Fibroblast of skin of left biceps (primary cell): ENCODE measurements around the gene JOSD1.
"Not testable (repeated sequence)": the region's sequence is repeated elsewhere in the genome, so short reads cannot be mapped to it uniquely, and the experiment has no call there.

ENCODE experiments used
- DNase-seq, 2 experiments: peaks; one replicate each; pipeline ENCODE4 v3.0.0-alpha.2; 2013; ENCODE audit warnings: low read depth in 2 of 2

JOSD1 gene

DNA sequence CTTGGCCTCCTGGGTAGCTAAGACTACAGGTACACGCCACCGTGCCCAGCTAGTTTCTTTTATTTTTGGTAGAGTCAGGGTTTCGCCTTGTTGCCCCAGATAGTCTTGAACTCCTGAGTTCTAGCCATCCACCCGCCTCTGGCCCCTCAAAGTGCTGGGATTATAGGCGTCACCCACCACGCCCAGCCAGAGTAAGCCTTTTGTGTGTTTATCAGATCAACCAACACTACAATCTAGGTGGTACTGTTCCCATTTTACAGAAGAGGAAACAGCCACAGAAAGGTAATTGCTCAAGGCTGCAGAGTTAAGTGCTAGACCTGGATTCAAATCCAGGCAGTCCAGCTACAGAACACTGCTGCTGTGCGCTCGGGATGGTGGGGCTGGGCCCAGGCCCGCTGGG is 15.8 kb downstream of the JOSD1 start:
- DNase-seq, result no peak

DNA sequence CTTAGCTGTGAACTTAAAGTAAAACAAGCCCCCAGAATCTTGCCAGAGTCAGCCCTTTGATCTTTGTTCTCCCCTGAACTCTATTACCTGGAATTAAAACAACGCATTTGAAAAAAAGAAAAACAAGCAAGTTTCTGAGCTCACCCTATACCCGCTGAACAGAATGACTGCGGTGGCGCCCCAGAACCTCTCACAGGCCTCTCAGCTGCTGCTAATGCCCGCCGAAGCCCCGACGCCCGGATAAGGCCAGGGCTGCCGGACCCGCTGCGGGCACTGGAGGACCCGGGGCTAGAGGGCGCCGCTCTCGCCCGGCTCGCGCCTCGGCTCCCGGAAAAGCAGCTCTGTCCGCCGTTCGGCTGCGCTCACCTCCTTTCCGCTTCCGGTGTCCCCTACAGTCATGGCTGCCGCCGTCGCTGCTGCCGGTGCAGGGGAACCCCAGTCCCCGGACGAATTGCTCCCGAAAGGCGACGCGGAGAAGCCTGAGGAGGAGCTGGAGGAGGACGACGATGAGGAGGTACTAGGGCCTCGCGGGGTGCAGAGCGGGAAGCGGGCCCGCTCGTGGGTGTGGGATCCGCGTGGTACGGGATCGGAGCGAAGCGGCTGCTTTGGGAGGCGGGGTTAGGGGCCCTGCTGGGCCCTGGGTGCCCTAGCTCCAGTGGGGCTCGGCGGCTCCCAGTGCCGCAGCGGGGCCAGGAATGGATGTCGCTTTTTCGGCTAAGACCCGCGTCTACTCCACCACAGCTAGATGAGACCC is 19.0 kb downstream of the JOSD1 start, which contains the start of gene TOMM22:
TOMM22 (plus strand) TSS at position 376 of the 754 bp plus-strand sequence; CDS start at position 398, 22 bp downstream.
- peak; percentile 41 to 52 for DNase-seq

DNA sequence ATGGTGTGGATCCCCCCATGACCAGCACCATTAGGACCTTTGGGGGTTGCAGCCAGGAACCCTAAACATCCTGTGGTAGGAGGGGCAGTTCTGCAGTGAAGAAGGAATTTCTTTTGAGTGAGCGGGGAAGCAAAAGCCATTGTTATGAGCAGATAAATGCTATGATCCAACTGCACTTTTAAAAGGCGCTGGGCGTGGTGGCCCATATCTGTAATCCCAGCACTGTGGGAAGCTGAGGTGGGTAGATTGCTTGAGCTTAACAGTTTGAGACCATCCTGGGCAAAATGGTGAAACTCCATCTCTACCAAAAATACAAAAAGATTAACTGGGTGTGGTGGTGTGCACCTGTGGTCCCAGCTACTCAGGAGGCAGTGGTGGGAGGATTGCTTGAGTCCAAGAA is 24.9 kb downstream of the JOSD1 start:
- no peak for DNase-seq

DNA sequence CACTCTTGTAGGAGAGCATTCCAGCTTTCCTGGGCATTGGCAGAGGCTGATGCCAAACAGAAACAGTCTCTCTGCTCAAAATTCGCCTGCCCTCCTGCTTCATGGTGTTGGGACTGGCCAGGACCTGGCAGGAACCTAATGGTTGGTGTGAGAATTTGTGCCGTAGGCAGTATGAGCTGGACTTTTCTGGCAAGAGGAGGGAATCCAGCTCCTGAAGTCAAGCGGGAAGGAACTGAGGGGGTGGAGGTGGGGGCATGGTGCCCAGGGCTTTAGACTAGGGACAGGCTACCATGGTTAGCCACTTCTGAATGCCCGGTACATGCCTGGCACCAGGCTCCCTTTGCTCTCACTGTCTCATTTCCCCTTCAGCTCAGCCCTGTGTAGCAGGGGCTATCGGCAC is 25.9 kb downstream of the JOSD1 start:
- no peak for DNase-seq

DNA sequence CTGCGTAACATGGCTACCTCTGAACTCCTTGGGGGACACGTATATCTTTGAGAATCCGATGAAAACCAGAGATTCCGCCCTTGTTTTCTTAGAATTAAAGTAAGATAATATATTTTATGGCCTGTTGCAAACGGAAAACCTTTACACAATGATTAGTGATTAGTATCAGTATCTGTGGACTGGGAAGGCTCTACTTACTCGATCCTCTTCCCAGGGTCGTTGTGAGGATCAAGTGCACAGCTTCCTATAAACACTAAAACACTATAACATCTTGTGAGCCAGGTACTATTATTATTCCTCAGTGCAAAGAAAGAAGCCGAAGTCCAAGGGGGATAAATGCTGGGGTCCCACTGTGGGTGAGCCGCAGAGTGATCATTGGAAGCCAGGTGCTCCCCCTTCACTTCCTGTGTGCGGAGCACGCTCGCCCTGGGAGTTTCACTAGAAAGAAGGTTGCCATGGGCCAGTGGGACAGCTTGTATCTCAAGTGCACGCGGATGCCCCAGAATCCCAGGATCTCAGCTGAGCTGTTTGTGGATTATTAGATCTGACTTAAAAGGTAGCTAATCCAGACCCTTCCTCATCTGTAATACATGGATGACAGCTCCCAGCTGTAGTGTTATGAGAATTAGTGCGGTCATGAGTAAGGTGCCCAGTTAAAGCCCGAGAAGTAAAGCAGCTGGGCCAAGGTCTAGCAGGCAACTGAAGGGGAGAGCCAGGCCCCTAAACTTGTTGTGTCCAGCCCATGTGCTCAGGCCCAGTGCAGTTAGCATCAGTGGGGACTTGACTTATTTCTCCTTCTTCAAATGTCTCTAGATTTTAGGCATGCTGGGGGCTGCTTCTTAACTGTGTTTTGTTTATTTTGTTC is 43.5 kb downstream of the JOSD1 start:
- no peak for DNase-seq

DNA sequence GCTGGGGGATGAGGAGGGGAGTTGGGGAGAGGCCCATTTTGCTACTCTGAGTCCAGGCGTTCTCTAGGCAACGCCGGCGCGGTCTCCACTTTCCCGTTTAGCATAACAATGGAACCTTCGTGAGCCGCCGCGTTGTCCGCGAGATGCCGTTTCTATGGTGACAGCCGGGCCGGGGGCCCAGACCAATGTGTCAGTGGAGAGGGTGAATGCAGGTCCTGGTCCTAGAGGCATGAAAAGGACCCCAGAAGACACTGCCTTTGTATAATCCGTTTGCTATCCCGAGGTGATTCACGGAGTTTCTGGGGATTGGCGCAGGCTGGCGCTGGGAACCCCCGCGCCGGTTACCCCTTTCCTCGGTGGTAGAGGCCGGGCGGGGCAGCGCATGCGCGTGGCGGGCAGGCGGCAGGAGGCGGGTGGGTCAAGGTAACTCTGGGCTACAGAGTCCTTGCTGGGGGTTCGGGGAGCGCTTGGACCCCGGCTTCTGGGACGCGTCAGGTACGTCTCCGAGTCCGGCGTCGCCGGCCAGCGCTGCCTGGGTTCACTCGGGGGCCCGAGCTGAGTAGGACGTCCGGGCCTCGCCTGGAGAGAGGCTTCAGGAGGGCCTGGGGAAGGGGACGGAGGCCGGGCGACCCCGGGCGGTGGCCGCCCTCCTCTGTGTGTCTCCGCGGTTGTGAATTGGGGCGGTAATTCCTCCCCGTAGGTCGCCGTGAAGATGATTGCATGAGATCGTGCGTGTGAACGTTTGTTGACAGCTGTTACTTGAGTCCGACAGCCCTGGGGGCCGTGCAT is 44.3 kb downstream of the JOSD1 start, which contains the start of the genes CBY1 and FAM227A:
CBY1 (plus strand) TSS at position 383 of the 789 bp plus-strand sequence. CDS start 11,417 bp downstream, outside the sequence.
FAM227A (minus strand) TSS at position 137 of the 789 bp plus-strand sequence. CDS start 6,224 bp downstream, outside the sequence.
- peak; percentile 52 to 56 for DNase-seq

DNA sequence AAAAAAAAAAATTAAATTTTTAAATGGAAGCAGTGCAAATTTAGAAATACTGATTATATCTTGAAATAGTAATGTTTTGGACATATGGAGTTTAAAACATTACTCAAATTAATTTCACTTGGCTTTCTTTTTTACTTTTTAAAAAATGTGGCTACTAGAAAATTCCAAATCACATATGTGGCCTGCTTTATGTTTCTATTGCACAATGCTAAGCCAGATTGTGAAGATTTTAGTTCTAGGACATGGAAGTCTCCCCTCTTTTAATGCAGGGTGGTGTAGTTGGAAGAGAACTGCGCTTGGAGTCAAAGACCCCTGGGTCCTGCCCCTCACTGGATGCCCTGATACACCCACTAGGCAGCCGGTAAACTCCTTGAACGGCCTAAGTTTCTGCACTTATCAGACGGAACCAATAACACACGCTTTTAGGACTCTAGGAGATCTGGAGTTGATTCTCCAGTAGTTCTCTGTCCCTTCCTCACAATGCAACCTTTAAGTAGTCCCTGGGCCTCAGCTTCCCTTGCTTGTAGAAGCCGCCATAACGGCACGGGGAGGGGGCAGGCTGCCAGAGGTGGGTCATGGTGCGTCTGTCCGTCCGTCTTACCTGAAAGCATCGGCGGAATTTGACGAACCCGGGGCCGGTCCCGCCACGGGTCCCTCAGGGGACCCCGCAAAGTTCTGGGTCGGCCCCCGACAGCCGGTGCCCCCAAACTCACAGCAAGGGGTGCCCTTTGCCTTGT is 45.1 kb downstream of the JOSD1 start:
- no peak for DNase-seq

DNA sequence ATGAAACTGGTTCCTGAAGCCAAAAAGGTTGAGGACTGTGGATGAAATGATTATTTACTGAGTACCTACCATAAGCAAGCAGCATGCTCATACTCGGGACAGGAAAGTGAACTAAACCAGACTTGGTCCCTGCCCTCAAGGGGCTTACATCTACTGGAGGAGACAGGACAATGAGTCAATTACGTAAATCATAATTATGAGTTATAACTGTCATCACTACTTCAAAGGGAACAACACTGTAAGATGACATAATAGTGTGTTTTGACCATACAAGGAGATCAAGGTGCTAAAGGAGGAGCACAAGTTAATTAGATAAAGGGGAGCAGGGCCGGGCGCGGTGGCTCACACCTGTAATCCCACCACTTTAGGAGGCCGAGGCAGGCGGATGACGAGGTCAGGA is 47.0 kb downstream of the JOSD1 start:
- DNase-seq, result no peak

DNA sequence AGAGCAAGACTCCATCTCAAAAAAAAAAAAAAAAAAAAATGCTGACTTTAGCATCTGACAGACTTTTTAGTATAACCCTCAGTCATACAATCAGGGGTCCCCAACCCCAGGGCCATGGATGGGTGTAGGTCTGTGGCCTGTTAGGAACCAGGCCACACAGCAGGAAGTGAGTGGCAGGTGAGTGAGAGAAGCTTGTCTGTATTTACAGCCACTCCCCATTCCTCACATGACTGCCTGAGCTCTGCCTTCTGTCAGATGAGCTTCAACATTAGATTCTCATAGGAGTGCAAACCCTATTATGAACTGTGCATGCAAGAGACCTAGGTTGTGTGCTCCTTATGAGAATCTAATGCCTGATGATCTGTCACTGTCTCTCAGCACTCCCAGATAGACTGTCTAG is 47.9 kb downstream of the JOSD1 start:
- DNase-seq, result no peak

DNA sequence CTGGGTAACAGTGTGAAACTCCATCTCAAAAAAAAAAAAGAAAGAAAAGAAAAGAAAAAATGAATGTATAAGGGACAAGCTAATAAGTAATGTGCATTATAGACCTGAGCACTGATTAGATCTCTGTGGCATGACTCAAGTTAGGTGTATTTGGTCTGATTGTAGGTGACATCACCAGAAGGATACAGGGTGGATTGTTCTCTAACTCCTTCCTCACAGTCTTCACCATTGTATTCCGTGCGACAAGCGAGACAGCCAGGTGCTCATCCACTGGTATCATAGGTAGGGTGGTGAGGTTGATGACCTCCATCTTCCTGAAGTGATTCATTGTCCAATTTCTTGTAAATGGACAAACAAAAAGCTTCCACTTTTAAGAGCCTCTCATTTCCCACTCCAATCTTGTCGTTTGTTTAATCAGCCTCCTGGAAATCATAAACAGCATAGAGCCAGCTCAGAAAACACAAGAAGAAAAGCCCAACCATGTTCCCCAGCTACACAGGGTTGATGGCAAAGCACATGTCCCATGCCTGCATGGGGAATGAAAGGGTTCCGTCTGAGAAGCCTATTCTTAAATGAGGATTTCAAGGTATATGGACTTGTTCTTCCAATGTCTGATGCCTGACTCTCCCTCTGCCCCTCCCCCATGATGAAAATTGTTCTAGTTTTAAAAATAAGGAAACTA is 50.8 kb downstream of the JOSD1 start:
- no peak for DNase-seq

DNA sequence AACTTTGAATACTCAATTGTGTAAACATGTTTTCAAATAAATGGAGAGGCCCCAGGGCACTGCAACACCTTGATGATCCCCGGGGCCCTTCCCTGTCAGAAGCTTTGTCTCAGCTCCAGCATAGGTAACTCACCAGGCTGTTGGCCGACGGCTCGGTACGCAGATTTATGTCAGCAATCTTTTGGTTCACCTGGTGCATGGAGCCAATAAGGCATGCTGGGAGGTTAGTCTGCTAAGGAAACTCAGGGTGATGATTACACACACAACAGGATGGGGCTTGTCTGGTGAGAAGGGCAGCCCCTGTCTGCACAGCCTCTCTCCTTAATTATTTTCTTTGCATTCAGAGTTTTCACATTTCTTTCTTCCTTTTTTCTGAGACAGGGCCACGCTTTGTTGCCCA is 55.3 kb downstream of the JOSD1 start:
- no peak for DNase-seq

DNA sequence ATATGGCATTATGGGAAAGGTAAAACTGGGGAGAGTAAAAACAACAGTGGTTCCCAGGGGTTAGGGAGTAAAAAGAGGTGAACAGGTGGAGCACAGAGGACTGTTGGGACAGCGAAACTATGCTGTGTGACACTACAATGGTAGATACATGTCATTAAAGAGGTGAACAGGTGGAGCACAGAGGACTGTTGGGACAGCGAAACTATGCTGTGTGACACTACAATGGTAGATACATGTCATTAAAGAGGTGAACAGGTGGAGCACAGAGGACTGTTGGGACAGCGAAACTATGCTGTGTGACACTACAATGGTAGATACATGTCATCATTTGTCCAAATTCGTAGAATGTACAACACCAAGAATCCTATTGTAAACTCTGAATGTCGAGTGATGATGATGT is 56.5 kb downstream of the JOSD1 start:
- DNase-seq, result not testable (repeated sequence)

DNA sequence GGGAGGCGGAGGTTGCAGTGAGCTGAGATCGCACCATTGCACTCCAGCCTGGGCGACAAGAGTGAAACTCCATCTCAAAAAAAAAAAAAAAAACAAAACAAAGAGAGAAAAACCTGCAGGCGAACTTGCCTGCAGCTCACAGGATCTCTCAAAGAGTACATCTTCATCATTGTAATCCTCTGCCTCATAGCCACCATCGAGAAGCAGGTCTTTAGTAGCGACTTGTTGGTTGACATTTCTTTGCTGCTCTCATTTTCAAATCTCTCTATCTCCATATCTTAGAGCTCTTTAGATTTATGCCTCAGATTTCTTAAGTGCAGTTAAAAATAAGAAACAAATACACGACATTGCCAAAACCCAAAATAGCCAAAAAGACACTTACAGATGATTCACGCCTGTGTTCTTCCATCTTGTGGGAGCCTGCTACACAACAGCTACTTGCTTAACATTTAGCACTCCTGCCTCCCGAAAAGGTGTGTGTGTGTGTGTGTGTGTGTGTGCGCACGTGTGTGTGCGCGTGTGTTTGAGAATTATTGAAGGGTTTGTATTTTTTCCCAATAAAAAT is 59.2 kb downstream of the JOSD1 start:
- no peak for DNase-seq

DNA sequence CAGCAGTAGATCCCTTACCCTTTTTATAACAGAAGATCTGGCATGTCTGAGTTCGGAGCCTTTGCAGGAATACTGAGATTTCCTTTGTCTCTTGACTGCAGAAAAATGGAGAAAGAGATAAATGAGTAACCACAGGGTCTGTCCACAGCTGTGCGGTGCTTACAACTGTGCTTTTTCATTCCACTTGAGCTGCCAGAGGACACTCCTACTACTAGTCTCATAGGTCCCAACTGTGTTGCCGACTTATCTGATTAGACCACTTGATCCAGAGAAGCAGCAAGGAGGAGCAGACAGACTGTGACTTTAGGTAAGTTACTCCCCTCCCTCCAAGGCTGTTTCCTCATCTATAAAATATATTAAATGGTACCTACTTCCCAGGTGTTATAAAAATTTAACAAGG is 62.0 kb downstream of the JOSD1 start:
- no peak for DNase-seq

DNA sequence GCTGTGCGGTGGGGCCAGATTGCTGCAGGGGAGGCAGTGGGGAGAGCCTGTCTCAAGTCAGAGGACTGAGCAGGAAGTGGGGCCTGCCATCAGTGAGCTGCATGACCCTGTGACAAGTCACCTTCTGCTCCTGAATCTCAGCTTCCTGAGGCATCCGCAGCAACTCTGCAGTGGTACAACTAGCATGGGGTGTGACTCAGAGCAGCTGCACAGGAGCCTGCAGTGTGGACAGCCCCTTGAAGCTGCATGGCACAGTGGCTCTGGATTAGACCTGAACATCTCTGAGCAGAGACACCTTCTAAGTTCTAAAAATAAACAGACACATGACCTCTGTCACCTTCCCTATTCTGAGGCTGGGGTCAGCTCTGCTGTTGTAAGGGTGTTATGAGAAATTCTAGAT is 62.5 kb downstream of the JOSD1 start:
- DNase-seq, result no peak
